Measurements from ENCODE around the gene ZNF579.
"Not testable (repeated sequence)": the region's sequence is repeated elsewhere in the genome, so short reads cannot be mapped to it uniquely, and the experiment has no call there.

Gene ZNF579

DNA sequence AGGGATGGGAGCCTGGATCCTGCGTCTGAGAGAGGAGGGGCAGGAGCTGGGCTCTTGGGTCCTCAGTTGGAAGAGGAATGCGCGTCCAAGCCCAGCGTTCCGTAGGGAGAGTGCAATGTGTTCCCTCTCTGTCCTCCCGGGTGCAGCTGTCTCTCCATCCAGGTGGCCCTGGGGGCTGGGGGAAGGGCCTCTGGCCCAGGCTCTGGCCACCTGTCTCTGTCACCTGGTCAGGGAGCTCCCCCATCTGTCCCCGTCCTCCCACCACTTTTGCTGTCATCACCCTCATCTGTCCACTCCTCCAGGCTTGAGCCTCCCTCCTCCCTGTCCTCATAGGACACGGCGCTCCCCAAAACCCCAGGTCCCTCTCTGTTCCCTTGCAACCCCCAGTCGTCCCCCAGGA lies 40.0 kb downstream of the ZNF579 start:
- DNase-seq (ENCODE audit: low read depth in 2 of 2) = no peak

DNA sequence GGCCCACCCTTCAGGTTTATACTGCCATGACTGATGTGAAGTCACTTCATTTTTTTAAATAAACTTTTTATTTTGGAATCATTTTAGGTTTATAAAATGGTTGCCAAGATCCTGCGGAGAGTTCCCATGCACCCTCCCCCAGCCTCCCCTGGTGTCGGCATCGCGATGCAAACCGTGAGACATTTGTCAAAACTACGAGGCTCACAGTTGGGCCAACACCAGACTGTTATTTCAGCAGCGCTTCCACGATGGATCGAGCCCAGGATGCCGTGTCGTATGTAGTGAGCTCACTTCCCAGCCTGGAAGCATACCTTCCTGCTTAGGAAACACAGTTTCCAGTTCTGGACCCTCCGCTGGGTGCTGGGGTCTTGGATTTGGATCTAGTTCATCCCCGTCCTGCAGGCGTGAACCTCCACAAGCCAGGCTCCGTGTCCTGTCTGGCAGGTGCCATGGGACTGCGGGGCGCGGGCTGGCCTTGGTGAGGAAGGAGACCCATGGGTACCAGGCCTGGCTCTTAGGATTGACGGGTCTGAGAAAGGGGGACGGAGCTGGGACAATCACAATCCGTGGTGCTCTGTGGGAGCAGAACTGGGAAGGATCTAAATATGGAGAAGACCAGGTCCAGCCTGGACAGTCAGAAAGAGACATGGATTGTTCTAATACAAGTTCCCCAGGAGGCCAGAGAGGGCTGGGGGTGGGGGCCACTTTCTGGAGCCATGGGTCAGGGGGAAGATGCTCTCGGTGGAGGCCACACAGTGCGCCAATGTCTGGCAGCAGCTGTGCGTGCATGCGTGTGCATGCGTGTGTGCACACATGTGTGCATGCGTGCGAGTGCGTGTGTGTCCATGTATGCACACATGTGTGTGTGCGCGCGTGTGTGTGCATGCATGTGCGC lies 41.3 kb downstream of the ZNF579 start:
- DNase-seq (ENCODE audit: low read depth in 2 of 2) = no peak

DNA sequence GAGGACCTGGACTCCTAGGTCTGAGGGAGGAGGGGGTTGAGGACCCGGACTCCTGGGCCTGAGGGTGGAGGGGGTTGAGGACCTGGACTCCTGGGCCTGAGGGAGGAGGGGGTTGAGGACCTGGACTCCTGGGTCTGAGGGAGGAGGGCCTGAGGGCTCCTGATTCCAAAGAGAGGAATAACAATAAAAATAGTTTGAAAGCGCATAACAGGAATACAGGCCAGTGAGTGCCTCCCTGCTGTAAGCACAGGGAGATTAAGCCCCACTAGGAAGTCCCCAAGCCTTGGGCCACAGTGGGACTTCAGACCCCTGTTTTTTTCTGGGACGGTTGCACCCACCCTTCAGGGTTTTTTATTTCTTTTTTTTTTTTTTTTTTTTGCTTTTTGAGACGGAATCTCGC lies 42.5 kb downstream of the ZNF579 start:
- DNase-seq (ENCODE audit: low read depth in 2 of 2) = no peak

DNA sequence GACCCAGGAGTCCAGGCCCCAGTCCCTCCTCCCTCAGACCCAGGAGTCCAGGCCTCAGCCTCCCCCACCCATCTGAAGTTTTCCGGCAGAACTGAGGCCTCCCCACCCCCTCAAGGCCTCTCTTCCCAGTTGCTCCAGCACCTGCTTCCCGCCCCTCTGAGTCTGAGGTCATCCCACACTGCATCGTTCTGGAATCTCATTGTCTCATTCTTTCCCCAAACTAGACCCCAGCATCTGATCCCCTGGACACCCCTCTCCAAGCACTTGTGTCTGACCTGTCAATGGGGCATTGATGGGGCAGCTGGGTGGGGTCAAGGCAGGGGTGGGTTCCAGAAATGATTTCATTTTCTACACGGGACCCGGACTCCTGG lies 42.9 kb downstream of the ZNF579 start:
- no peak for DNase-seq (ENCODE audit: low read depth in 2 of 2)

DNA sequence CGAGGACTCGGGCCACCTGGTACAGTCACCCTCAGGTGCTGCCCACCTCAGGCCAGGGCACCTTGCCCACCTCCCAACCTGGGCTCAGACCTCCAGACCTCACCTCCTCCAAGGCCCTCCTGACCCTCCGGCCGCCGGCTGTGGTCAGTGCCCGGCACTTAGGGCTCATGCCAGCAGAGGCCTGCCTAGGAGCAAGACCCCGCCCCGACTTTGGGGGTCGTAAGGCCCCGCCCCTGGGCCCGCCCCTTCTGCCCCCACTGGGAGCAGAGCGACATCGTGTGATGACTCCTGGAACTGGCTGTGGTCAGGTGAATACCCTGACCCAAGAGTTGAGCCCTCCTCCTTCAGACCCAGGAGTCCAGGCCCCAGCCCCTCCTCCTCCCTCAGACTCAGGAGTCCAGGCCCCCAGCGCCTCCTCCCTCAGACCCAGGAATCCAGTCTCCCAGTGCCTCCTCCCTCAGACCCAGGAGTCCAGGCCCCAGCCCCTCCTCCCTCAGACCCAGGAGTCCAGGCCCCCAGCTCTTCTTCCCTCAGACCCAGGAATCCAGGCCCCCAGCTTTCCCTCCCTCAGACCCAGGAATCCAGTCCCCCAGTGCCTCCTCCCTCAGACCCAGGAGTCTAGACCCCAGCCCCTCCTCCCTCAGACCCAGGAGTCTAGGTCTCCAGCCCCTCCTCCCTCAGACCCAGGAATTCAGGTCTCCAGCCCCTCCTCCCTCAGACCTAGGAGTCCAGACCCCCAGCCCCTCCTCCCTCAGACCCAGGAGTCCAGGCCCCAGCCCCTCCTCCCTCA lies 43.5 kb downstream of the ZNF579 start, which contains the start of gene SBK2:
Gene SBK2 (minus strand): TSS at position 183 of the 790 bp plus-strand sequence. CDS start 839 bp downstream, outside the sequence.
- no peak for DNase-seq (ENCODE audit: low read depth in 2 of 2)

DNA sequence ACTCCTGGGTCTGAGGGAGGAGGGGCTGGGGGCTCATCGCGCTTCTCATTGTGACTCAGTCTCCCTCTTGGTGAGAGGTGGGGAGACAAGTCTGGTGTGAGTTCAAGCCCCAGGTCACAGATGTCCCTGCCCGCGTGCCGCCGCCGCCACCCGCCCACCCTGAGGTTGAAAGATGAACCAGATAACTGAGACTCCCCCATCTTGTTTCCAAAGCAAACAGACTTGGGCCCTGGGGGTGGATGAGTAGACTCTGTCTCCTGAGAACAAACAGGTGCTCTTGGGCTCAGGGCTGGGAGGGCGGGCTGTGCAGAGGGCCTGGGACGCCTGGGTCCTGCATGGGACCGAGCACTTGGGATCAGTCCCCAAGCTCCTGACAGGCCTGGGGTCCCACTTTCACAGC lies 44.3 kb downstream of the ZNF579 start:
- no peak for DNase-seq (ENCODE audit: low read depth in 2 of 2)

DNA sequence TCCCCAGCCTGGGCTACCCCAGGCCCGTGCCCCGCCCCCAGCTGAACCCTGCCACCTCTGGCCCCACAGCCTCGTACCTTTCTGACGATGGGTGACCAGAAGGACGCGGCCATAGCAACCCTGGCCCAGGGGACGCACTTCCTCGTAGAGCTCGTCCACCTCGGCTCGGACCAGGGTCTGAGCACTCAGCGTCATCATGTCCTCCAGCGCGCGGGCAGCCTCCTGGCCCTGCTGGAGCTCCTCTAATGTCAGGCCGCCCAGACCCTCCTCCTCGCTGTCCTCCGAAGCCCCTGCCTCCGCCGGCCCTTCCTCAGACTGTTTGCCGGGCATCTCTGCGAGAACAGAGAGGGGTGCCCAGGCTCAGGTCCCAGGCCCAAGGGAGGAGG lies 44.7 kb downstream of the ZNF579 start:
- DNase-seq (ENCODE audit: low read depth in 2 of 2) = no peak

DNA sequence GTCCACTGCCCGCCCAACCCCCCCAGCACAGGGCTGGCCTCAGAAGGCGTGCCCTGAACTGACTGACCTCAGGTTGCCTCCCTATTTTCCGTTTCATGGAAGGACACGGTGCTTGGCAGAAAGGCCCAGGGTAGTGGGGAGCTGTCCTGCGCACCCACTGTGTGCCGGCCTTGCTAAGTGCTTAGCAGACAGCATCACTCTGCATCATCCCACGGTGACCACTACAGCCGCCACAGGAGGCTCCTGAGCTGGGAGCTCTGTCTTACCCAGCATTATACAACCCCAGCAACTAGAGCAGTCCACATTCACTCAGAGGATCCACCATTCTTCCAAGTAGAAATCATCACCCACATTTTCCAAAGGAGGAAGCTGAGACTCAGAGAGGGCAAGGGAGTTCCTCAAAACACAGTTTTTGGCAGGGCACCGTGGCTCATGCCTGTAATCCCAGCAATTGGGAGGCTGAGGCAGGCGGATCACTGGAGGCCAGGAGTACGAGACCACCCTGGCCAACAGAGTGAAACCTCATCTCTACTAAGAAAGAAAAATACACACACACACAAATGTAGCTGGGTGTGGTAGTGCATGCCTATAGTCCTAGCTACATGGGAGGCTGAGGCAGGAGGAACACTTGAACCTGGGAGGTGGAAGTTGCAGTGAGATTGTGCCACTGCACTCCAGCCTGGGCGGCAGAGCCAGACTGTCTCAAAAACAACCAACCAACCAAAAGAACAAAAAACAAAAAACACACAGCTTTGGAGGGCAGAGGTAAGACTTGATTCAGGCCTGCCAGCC lies 45.3 kb downstream of the ZNF579 start:
- DNase-seq (ENCODE audit: low read depth in 2 of 2) = no peak

DNA sequence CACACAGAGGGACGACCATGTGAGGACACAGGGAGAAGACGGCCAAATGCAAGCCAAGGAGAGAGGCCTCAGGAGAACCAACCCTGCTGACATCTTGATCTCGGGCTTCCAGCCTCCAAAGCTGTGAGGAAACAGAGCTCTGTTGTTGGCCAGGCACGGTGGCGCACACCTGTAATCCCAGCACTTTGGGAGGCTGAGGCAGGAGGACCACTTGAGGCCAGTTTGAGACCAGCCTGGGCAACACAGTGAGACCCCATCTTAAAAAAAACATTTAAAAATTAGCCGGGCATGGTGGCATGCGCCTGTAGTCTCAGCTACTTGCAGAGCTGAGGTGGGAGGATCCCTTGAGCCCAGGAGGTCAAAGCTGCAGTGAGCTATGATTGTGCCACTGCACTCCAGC lies 46.4 kb downstream of the ZNF579 start:
- DNase-seq (ENCODE audit: low read depth in 2 of 2) = not testable (repeated sequence)

DNA sequence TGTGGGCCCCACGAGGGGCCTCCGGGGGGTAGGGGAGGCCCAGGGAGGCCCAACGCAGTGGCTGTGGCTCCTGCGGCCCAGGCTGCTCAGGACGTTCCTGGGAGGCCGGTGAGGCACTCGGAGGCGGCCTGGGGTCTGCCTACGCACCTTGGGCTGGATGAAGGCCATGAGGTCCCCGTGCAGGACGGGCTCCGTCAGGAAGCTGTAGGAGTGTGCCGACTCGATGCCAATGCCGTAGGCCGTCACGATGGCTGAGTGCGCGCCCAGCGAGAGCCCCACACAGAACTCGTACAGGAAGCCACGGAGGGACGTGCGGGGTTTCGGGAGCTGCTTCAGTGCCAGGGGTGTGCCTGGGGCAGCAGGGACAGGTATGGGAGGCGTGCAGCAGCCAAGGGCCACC lies 49.7 kb downstream of the ZNF579 start:
- DNase-seq (ENCODE audit: low read depth in 2 of 2) = no peak

DNA sequence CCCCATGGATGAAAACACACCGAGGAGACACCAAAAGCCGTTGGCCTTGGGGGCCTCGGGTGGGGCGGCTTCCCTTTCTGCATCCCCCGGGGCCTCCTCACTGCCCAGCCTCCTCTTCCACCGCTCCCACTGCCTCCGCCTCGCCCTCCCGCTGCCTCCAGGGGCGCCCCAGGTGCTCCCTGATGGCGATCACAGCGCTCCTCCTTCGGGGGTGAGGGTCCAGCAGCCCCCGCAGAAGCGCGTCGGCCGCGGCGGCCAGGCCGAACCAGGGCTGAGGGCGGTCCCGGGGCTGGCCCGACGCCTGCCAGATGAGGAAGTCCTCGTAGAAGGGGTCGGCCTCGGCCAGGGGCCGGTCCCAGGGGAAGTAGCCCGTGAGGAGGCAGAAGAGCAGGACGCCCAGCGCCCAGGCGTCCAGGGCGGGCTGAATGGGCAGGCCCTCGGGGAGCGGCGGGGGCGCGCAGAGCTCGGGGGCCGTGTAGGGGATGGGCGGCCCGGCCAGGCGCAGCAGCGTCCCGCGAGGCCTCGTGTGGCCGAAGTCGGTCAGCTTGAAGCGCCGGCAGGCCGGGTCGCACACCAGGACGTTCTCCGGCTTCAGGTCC lies 50.9 kb downstream of the ZNF579 start:
- no peak for DNase-seq (ENCODE audit: low read depth in 2 of 2)

DNA sequence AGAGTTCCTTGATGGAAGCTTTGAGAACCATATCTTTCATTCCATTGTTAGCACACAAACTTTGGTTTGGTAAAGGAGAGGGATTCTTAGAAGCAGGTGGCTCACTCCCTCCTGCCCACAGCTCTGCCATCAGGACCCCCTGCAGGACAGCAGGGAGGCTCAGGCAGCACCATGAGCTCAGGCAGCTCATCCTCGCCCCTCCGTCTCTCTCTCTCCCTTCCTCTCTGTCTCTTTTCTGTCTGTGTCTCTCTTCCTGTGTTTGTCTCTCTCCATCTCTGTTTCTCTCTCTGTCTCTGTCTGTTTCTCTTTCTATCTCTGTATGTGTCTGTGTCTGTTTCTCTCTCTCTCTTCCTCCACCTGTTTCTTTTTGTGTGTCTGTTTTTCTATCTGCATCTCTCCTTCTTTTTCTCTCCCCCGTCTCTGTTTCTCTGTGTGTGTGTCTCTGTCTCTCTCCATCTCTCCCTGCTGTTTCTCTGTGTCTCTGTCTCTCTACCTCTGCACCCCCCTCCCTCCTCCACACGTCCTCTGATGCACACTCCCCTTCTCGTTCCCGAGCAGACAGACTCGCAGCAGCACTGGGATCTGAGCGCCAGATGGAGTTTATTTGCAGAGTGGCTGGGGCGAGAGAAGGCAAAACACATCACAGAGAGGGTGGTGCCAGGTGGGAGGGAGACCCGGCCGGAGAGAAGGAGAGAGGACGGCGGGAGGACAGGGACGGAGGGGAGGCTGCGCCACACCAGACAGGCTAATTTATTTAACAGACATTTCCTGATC lies 52.4 kb downstream of the ZNF579 start:
- no peak for DNase-seq (ENCODE audit: low read depth in 2 of 2)

DNA sequence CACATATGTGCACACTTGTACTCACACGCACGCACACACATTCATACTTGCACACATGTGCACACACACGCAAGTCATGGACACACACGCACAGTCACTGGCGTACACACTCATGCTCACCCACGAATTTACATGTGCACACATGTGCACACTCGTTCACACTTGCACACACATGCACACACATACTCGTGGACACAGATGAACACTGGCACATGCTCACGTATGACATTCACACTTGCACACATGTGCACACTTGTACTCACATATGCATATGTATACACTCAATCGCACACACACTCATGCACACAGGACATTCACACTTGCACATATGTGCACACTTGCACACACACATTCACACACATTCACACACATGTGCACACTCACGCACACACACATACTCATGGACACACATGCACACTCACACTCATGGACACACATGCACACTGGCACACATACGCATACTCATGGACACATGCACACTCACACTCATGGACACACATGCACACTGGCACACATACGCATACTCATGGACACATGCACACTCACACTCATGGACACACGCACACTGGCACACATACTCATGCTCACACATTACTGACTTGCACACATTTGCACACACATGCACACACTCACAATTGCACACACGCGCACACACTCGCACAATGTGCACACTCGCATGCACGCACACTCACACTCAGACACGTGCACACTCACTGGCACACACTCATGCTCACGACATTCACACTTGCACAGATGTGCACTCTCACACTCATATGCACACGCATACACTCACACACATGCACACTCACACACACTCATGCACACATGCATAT lies 53.2 kb downstream of the ZNF579 start:
- DNase-seq (ENCODE audit: low read depth in 2 of 2) = no peak

Measured in stimulated activated CD4-positive, alpha-beta T cell treated with anti-CD3 and anti-CD28 coated beads, Interleukin-12 subunit alpha, Interleukin-12 subunit beta, amount 100 ng/mL, for 24 hours (primary cell).